Common myeloid progenitor, CD34-positive (primary cell): ENCODE results near the gene GDPD5.

Experiments
- CTCF ChIA-PET: fragments of 350-600 bp; sonication (Branson Sonifier 250); formaldehyde crosslinking; loops from one replicate; lab custom pipeline; 2021; ENCODE audit warnings: antibody characterized with exemption; lab: Charles Lee
- POLR2A ChIA-PET: fragments of 350-600 bp; sonication (Branson Sonifier 250); formaldehyde crosslinking; loops from one replicate; lab custom pipeline; 2021; ENCODE audit warnings: antibody characterized with exemption; lab: Charles Lee
- DNase-seq, 3 donors: peaks; one replicate each; pipeline versions ENCODE4 v3.0.0 to v3.0.0-alpha.2; 2013
- H3K27ac ChIP-seq, 2 experiments: 1 replicate in 1 of 2; 2 replicates in 1 of 2; pipeline ENCODE4 v1.7.0; 2013; ENCODE audit warnings: inconsistent platforms in 2 of 2, low read length in 2 of 2, mild to moderate bottlenecking in 2 of 2, low read depth in 1 of 2, moderate library complexity in 1 of 2; ENCODE audit not compliant: severe bottlenecking in 2 of 2, insufficient read depth in 1 of 2, poor library complexity in 1 of 2
- H3K27me3 ChIP-seq, 5 experiments: replicated peaks in 2 of 5; 1 replicate in 3 of 5; 2 replicates in 2 of 5; pipeline versions ENCODE4 v1.6.1 to v1.7.0; 2013; ENCODE audit warnings: low read length in 4 of 5, mild to moderate bottlenecking in 2 of 5, moderate library complexity in 2 of 5, inconsistent platforms in 1 of 5; ENCODE audit not compliant: insufficient read depth in 5 of 5, control insufficient read depth in 4 of 5
- H3K36me3 ChIP-seq, 4 experiments: 1 replicate in 2 of 4; 2 replicates in 2 of 4; pipeline versions ENCODE4 v1.6.1 to v1.7.0; 2013; ENCODE audit warnings: low read length in 3 of 4, control low read depth in 1 of 4, mild to moderate bottlenecking in 1 of 4; ENCODE audit not compliant: control insufficient read depth in 4 of 4, insufficient read depth in 4 of 4
- H3K4me1 ChIP-seq, 4 experiments: 1 replicate in 3 of 4; 2 replicates in 1 of 4; pipeline versions ENCODE4 v1.6.1 to v1.7.1; 2013; ENCODE audit warnings: low read length in 3 of 4, mild to moderate bottlenecking in 3 of 4, control low read depth in 1 of 4, inconsistent platforms in 1 of 4, moderate library complexity in 1 of 4; ENCODE audit not compliant: control insufficient read depth in 4 of 4, insufficient read depth in 4 of 4; ENCODE audit errors: control extremely low read depth in 1 of 4
- H3K4me3 ChIP-seq, 7 experiments: 1 replicate in 4 of 7; 2 replicates in 3 of 7; pipeline versions ENCODE4 v1.5.1 to v1.7.0; 2013; ENCODE audit warnings: mild to moderate bottlenecking in 7 of 7, low read length in 6 of 7, moderate library complexity in 6 of 7, inconsistent platforms in 2 of 7, low read depth in 2 of 7, control low read depth in 1 of 7; ENCODE audit not compliant: insufficient read depth in 4 of 7, control insufficient read depth in 1 of 7; ENCODE audit errors: extremely low read depth in 1 of 7
- H3K9me3 ChIP-seq, 5 experiments: 1 replicate in 4 of 5; 2 replicates in 1 of 5; pipeline versions ENCODE4 v1.6.1 to v1.7.1; 2013; ENCODE audit warnings: low read length in 4 of 5, mild to moderate bottlenecking in 2 of 5, inconsistent platforms in 1 of 5, low read depth in 1 of 5, moderate library complexity in 1 of 5; ENCODE audit not compliant: control insufficient read depth in 4 of 5, insufficient read depth in 2 of 5; ENCODE audit errors: control extremely low read depth in 1 of 5
- WGBS: methylation state at CpG from one replicate; pipeline ENCODE4 v1.1.5; 2013; ENCODE audit not compliant: insufficient coverage; 5-methylcytosine and 5-hydroxymethylcytosine counted together

GDPD5 gene

GRCh38 chr11:75454987-75455386, 70.8 kb downstream of the GDPD5 start:
- ChIA-PET POLR2A (no interaction called here), CTCF (interaction anchor here (0.8 to 3.9 kb wide), 8 partner anchors 9 to 85 kb away, joined by 3 to 30 read pairs (median 3); no protein-coding TSS in a partner anchor)
- WGBS, result 100% methylated on average over 3 of the region's 5 CpGs

GRCh38 chr11:75453916-75454655, 71.7 kb downstream of the GDPD5 start:
- H3K4me3 ChIP-seq, result no peak overlapping the region
- H3K27me3 ChIP-seq, result no peaks in the 10 kb centered on the region
- WGBS, result 96% methylated on average over 7 of the region's 9 CpGs
- no peaks in the 10 kb centered on the region for H3K9me3 ChIP-seq
- H3K27ac ChIP-seq, result no peak overlapping the region
- POLR2A ChIA-PET, result no interaction called here
- H3K4me1 ChIP-seq, result no peaks in the 10 kb centered on the region
- DNase-seq, result no peak
- CTCF ChIA-PET, result interaction anchor here (1.0 to 3.9 kb wide), 5 partner anchors 9 to 75 kb away, joined by 3 to 30 read pairs (median 3); no protein-coding TSS in a partner anchor
- H3K36me3 ChIP-seq, result no peaks in the 10 kb centered on the region

More at GRCh38 chr11:75454987-75455386, 70.8 kb downstream of the GDPD5 start:
- no peak overlapping the region for H3K27ac ChIP-seq
- no peak overlapping the region for H3K4me3 ChIP-seq
- H3K9me3 ChIP-seq, result no peaks in the 10 kb centered on the region
- H3K36me3 ChIP-seq, result no peaks in the 10 kb centered on the region
- H3K4me1 ChIP-seq, result no peaks in the 10 kb centered on the region
- no peaks in the 10 kb centered on the region for H3K27me3 ChIP-seq
- no peak for DNase-seq

DNA sequence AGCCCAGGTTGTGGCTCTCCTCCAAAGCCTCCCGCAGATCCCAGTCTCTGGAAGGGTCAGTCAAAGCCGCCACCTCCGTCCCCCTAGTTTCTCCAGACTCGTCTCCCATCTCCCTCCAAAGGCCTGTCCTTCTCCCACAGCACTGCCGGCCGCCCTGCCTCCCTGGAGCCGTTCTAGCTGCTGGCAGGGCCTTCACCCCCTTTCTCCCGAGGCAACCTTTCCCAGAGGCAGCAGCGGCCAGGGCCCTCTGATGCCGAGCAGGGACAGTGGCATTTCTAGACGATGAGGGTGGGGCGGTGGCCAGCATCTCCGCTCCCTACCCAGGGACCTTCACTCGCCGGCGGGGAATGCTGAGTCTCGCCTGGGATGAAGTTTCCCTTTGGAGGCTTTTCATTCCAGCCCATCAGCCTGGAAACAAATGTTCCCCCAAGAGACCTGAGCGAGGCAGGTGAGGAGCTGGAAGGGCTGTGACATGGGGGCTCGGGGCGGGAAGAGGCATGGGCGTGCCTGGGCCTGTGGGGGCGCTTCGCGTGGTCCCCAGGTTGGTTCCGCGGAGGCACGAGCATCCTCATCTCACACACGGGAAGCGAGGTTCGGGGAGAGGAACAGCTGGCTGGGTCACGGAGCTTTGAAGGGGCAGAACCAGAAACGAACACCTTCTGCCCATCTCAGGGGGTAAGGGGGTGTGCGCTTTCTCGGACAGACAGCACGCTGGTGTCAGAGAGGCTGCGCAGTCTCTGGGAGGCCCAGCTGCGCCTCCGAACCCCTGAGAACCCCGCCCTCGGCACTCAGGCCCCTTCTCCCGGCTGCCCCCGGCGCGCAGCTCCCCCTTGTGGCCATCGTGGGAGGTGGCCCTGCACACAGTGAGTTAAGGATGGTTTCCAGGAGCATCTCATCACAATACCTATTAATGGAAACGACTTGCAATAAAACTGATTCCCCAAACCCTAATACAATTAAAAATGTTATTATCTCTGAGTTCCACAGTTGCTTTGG, 74.6 kb downstream of the GDPD5 start:
- H3K9me3 ChIP-seq, result no peaks in the 10 kb centered on the region
- no peak overlapping the region for H3K27ac ChIP-seq
- H3K4me3 ChIP-seq, result no peak overlapping the region
- POLR2A ChIA-PET, result no interaction called here
- peak in 1 of 3 donors; percentile 15 for DNase-seq
- CTCF ChIA-PET, result interaction anchor here (0.5 to 2.2 kb wide), 6 partner anchors 11 to 80 kb away, joined by 3 to 13 read pairs (median 3); no protein-coding TSS in a partner anchor
- H3K4me1 ChIP-seq, result no peaks in the 10 kb centered on the region
- H3K27me3 ChIP-seq, result no peaks in the 10 kb centered on the region
- H3K36me3 ChIP-seq, result no peaks in the 10 kb centered on the region
- WGBS, result 87% methylated on average over 36 of the region's 46 CpGs

- CTCF ChIA-PET, result interaction anchor here (0.5 to 2.5 kb wide), 6 partner anchors 20 to 81 kb away, joined by 3 to 13 read pairs (median 4); no protein-coding TSS in a partner anchor
- no peak for DNase-seq
Observed at GRCh38 chr11:75450236-75450635, 75.5 kb downstream of the GDPD5 start.

GRCh38 chr11:75449776-75450175, 76.0 kb downstream of the GDPD5 start:
- ChIA-PET CTCF (interaction anchor here (1.5 to 2.5 kb wide), 2 partner anchors 80 to 85 kb away, joined by 5 to 8 read pairs; no protein-coding TSS in a partner anchor), POLR2A (no interaction called here)
- H3K27me3 ChIP-seq, result no peaks in the 10 kb centered on the region
- H3K36me3 ChIP-seq, result no peaks in the 10 kb centered on the region
- H3K4me1 ChIP-seq, result no peaks in the 10 kb centered on the region
- no peaks in the 10 kb centered on the region for H3K9me3 ChIP-seq
- no peak overlapping the region for H3K4me3 ChIP-seq
- H3K27ac ChIP-seq, result no peak overlapping the region
- no peak for DNase-seq
- WGBS, result 98% methylated on average over 11 of the region's 11 CpGs

More at GRCh38 chr11:75450236-75450635, 75.5 kb downstream of the GDPD5 start:
- 89% methylated on average over 6 of the region's 7 CpGs for WGBS
- Histone ChIP-seq H3K4me3 (no peak overlapping the region), H3K4me1 (no peaks in the 10 kb centered on the region), H3K27me3 (no peaks in the 10 kb centered on the region), H3K27ac (no peak overlapping the region), H3K9me3 (no peaks in the 10 kb centered on the region), H3K36me3 (no peaks in the 10 kb centered on the region)
- POLR2A ChIA-PET, result no interaction called here

DNA sequence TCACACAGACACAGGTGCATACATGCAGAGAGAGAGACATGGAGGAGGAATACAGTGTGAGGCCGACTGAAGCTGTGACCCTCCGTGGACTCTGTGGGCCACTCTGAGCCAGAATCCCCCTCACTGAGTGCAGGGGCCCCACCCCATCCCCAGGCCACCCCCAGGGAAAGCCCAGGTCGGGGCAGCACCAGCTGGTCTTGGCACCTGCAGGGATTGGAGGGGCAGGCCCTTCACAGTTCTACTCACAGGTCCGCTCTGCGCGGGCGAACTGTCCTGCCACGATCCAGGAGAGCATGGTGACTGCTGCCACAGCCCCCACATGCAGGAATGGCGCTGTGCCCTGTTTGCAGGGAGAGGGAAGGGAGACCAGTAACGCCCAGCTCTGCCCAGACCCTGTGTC, 76.5 kb downstream of the GDPD5 start:
- Histone ChIP-seq H3K36me3 (no peaks in the 10 kb centered on the region), H3K27me3 (no peaks in the 10 kb centered on the region), H3K4me3 (no peak overlapping the region), H3K9me3 (no peaks in the 10 kb centered on the region), H3K4me1 (no peaks in the 10 kb centered on the region), H3K27ac (no peak overlapping the region)
- POLR2A ChIA-PET, result no interaction called here
- DNase-seq, result no peak
- WGBS, result 100% methylated on average over 7 of the region's 10 CpGs
- CTCF ChIA-PET, result interaction anchor here (0.7 to 2.5 kb wide), 4 partner anchors 40 to 85 kb away, joined by 3 to 8 read pairs (median 4); no protein-coding TSS in a partner anchor
